GM10266 (cell line): ENCODE results near the gene PSORS1C2.

Source experiments
- DNase-seq: peaks from one replicate; pipeline ENCODE4 v3.0.0; 2012; ENCODE audit errors: extremely low spot score
- CTCF ChIP-seq: IDR thresholded peaks from 2 replicates; pipeline ENCODE4 v1.5.1; 2012; ENCODE audit warnings: mild to moderate bottlenecking, low read depth; ENCODE audit not compliant: control insufficient read depth, insufficient read depth; ENCODE audit errors: missing control alignments

PSORS1C2 gene

DNA sequence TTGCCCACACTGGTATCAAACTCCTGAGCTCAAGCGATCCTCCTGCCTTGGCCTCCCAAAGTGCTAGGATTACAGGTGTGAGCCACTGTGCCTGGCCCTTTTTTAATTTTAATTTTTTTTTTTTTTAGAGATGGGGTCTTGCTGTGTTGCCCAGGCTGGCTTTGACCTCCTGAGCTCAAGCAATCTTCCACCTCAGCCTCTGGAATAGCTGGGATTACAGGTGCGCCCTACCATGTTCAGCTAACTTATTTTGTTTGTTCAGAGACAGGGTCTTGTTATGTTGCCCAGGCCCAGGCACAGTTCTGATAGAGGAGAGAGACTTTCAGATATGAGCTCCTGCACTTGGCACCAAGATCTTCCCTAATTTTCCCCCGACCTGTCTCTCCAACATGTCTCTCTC is 8.1 kb downstream of the PSORS1C2 start:
- no peak for TF ChIP-seq CTCF
- no peak for DNase-seq

GRCh38 chr6:31129130-31129529 is 9.7 kb downstream of the PSORS1C2 start:
- no peak for DNase-seq
- TF ChIP-seq CTCF: no peak

DNA sequence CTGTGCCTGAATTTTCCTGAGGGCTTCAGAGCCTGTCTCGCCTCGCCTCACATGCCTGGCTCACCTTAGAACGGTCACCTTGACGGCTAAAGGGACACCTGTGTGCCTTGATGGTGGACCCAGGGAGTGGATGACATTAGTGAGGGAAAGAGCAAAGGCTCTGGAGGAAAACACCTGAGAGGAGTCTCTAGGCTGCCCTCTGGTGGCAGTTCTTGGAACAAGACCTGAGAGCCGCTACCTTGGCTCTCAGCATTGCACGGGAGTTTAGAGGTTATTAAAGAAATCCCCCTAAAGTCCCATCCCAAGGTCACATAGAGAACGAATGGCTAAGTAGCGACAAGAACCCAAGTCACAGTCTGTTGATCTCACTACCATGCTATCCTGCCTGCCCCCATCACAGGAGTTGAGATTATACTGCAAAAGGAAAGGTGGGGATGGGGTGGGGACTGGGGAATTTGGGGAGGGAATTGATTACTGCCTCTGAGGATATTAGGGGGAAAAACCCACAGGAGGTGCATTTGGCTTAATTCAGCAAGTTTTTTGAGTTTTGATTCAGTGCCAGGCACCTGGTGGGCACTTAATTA is 10.7 kb downstream of the PSORS1C2 start:
- peak; percentile 77 for TF ChIP-seq CTCF
- peak; percentile 80 for DNase-seq

GRCh38 chr6:31126396-31127175 is 12.3 kb downstream of the PSORS1C2 start:
- TF ChIP-seq CTCF: no peak
- DNase-seq: no peak

GRCh38 chr6:31125586-31126363 is 13.1 kb downstream of the PSORS1C2 start:
- DNase-seq: no peak
- TF ChIP-seq CTCF: no peak

GRCh38 chr6:31125162-31125561 is 13.7 kb downstream of the PSORS1C2 start:
- no peak for TF ChIP-seq CTCF
- DNase-seq: no peak
